ENCODE measurements around the gene PITPNB. TPM values are rescaled to one million over a fixed set of nuclear protein-coding genes. Genes with fewer than 3 reads are reported as not detected.

PITPNB gene
- total RNA-seq, 1 donor: 36.1 TPM

- no peak overlapping the region for H3K4me3 ChIP-seq (ENCODE audit: low read length)
- H3K9me3 ChIP-seq (ENCODE audit: low read depth, low read length): no peaks in the 10 kb centered on the region
- H3K27me3 ChIP-seq (ENCODE audit: insufficient read depth, low read length): no peaks in the 10 kb centered on the region
- H3K4me1 ChIP-seq (ENCODE audit: insufficient read depth, low read length): no peaks in the 10 kb centered on the region
Observed at GRCh38 chr22:27827604-27828587, 91.2 kb downstream of the PITPNB start.

DNA sequence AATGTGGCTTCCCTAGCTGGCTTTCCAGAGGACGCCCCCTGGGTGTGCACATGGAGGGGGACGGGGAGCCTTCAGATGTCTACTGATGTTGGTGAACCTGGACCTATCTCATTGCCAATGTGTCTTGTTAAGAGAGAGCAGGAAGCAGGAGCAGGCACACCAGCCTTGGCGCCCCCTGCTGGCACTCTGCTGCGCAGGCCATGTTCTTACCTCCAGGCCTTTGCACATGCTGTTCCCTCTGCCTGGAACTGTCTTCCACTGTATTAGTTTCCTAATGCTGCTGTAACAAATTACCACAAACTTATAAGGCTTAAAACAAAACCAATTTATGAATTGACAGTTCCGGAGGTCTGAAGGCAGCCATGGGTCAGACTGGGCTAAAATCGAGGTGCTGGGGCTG is 93.9 kb downstream of the PITPNB start:
- Histone ChIP-seq H3K9me3 (ENCODE audit: low read depth, low read length) (no peaks in the 10 kb centered on the region), H3K4me3 (ENCODE audit: low read length) (no peak overlapping the region), H3K4me1 (ENCODE audit: insufficient read depth, low read length) (no peaks in the 10 kb centered on the region)

DNA sequence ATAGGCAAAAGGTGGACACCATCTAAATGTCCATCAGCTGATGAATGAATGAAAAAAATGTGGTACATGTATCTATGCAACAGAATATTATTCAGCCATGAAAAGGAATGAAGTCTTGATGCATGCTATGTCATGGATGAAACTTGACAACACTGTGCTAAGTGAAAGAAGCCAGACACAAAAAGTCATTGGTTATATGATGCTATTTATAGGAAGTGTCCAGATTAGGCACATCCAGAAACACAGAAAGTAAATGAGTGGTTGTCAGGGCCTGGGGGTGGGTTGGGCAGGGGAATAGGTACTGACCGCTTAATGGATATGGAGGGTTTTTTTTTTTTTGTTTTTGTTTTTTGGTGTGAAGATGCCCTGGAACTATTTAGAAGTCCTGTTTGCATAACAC is 95.8 kb downstream of the PITPNB start:
- Histone ChIP-seq H3K4me3 (ENCODE audit: low read length) (no peak overlapping the region), H3K9me3 (ENCODE audit: low read depth, low read length) (no peaks in the 10 kb centered on the region), H3K4me1 (ENCODE audit: insufficient read depth, low read length) (no peaks in the 10 kb centered on the region), H3K27me3 (ENCODE audit: insufficient read depth, low read length) (no peaks in the 10 kb centered on the region)

More for the DNA sequence above, 93.9 kb downstream of the PITPNB start:
- no peaks in the 10 kb centered on the region for H3K27me3 ChIP-seq (ENCODE audit: insufficient read depth, low read length)

GRCh38 chr22:27820896-27821866 is 97.9 kb downstream of the PITPNB start:
- H3K4me3 ChIP-seq (ENCODE audit: low read length): no peak overlapping the region
- H3K9me3 ChIP-seq (ENCODE audit: low read depth, low read length): no peaks in the 10 kb centered on the region
- H3K27me3 ChIP-seq (ENCODE audit: insufficient read depth, low read length): no peaks in the 10 kb centered on the region
- H3K4me1 ChIP-seq (ENCODE audit: insufficient read depth, low read length): no peaks in the 10 kb centered on the region

- H3K4me3 ChIP-seq (ENCODE audit: low read length): no peak overlapping the region
- H3K9me3 ChIP-seq (ENCODE audit: low read depth, low read length): no peaks in the 10 kb centered on the region
- no peaks in the 10 kb centered on the region for H3K4me1 ChIP-seq (ENCODE audit: insufficient read depth, low read length)
- H3K27me3 ChIP-seq (ENCODE audit: insufficient read depth, low read length): no peaks in the 10 kb centered on the region
Observed at GRCh38 chr22:27816552-27816951, 102.5 kb downstream of the PITPNB start.

- Histone ChIP-seq H3K27me3 (ENCODE audit: insufficient read depth, low read length) (no peaks in the 10 kb centered on the region), H3K9me3 (ENCODE audit: low read depth, low read length) (no peaks in the 10 kb centered on the region), H3K4me3 (ENCODE audit: low read length) (no peak overlapping the region), H3K4me1 (ENCODE audit: insufficient read depth, low read length) (no peaks in the 10 kb centered on the region)
Observed at GRCh38 chr22:27815826-27816530, 103.1 kb downstream of the PITPNB start.

DNA sequence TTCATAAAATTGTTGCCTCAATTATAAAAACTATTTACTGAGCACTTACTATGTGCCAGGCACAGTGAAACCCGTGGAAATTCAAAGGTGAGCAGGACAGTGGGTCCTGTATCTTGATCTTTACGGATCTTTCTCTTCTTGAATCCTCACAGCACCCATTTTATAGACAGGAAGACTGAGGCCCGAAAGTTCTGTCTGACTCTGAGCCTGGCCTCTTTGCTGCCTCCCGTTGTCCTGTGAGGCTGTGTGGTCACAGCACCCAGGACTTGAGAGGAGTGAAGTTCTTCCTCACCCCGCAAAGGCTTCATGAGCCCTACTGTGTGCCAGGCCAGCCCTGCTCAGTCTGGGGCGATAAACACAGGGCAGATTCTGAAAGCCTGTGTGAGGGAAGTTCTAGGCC is 104.1 kb downstream of the PITPNB start:
- Histone ChIP-seq H3K9me3 (ENCODE audit: low read depth, low read length) (no peaks in the 10 kb centered on the region), H3K27me3 (ENCODE audit: insufficient read depth, low read length) (no peaks in the 10 kb centered on the region), H3K4me3 (ENCODE audit: low read length) (no peak overlapping the region)

DNA sequence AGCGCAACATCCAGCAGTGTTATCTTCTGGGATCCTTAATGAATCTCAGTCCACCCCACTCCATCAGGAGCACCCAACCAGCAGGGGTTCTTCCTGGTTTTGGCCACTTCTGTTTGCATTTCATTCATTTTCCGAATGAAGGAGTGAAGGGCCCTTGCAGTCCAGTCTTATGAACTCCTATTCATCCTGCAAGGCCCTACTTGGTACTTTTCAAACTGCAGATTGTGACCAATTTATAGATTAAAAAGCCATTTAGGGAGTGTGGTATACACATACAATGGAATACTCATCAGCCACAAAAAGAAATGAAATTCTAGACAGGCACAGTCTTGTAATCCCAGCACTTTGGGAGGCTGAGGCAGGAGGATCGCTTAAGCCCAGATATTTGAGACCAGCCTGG is 107.3 kb downstream of the PITPNB start:
- Histone ChIP-seq H3K27me3 (ENCODE audit: insufficient read depth, low read length) (no peaks in the 10 kb centered on the region), H3K9me3 (ENCODE audit: low read depth, low read length) (no peaks in the 10 kb centered on the region), H3K4me3 (ENCODE audit: low read length) (no peak overlapping the region), H3K4me1 (ENCODE audit: insufficient read depth, low read length) (no peaks in the 10 kb centered on the region)

More for the DNA sequence above, 104.1 kb downstream of the PITPNB start:
- no peaks in the 10 kb centered on the region for H3K4me1 ChIP-seq (ENCODE audit: insufficient read depth, low read length)

- no peaks in the 10 kb centered on the region for H3K9me3 ChIP-seq (ENCODE audit: low read depth, low read length)
- H3K4me1 ChIP-seq (ENCODE audit: insufficient read depth, low read length): no peaks in the 10 kb centered on the region
- H3K4me3 ChIP-seq (ENCODE audit: low read length): no peak overlapping the region
- no peaks in the 10 kb centered on the region for H3K27me3 ChIP-seq (ENCODE audit: insufficient read depth, low read length)
Observed at GRCh38 chr22:27810609-27811151, 108.4 kb downstream of the PITPNB start.

GRCh38 chr22:27809700-27810608 is 109.1 kb downstream of the PITPNB start:
- Histone ChIP-seq H3K27me3 (ENCODE audit: insufficient read depth, low read length) (no peaks in the 10 kb centered on the region), H3K9me3 (ENCODE audit: low read depth, low read length) (no peaks in the 10 kb centered on the region), H3K4me1 (ENCODE audit: insufficient read depth, low read length) (no peaks in the 10 kb centered on the region)

DNA sequence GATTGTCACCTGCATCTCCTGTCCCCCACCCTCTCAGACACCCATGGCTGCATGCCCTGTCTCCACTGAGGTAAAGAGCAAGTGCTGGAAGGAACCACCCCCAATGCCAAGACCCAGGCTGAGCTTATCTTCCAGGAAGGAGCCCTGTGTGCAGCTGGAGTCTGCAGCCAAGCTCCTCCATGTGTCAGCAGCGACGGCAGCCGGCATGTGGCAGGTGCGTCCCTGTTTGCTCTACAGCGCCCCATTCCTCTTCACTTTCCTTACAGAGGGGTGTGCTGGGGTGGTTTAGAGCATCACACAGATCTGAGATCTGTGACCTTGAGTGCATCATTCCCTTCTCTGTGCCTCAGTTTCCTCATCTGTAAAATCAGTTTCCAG is 109.8 kb downstream of the PITPNB start:
- H3K4me1 ChIP-seq (ENCODE audit: insufficient read depth, low read length): no peaks in the 10 kb centered on the region
- no peak overlapping the region for H3K4me3 ChIP-seq (ENCODE audit: low read length)
- no peaks in the 10 kb centered on the region for H3K27me3 ChIP-seq (ENCODE audit: insufficient read depth, low read length)
- H3K9me3 ChIP-seq (ENCODE audit: low read depth, low read length): no peaks in the 10 kb centered on the region

More at GRCh38 chr22:27809700-27810608, 109.1 kb downstream of the PITPNB start:
- H3K4me3 ChIP-seq (ENCODE audit: low read length): no peak overlapping the region

GRCh38 chr22:27808451-27809225 is 110.4 kb downstream of the PITPNB start:
- Histone ChIP-seq H3K4me1 (ENCODE audit: insufficient read depth, low read length) (no peaks in the 10 kb centered on the region), H3K9me3 (ENCODE audit: low read depth, low read length) (no peaks in the 10 kb centered on the region), H3K4me3 (ENCODE audit: low read length) (no peak overlapping the region), H3K27me3 (ENCODE audit: insufficient read depth, low read length) (no peaks in the 10 kb centered on the region)

DNA sequence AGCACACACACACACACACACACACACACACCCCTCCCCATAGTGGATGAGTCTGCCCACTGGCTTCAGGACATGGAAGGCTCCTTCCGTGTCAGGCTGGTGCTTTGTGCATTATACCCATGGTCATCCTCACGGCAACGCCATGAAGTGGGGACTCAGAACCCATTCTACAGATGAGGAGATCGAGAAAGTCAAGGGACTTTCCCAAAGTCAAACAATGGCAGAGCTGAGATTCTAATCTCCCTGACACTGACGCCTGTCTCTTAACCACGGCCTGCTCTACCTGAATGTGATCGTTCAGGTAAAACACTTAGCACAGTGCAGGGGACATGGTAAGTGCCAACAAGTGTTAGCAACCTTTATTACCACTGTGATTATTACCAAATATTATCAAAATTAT is 113.2 kb downstream of the PITPNB start:
- Histone ChIP-seq H3K9me3 (ENCODE audit: low read depth, low read length) (no peaks in the 10 kb centered on the region), H3K27me3 (ENCODE audit: insufficient read depth, low read length) (peaks cover 14% of the 10 kb centered on the region), H3K4me1 (ENCODE audit: insufficient read depth, low read length) (peaks cover 8% of the 10 kb centered on the region), H3K4me3 (ENCODE audit: low read length) (no peak overlapping the region)
